GM19238 (cell line): ENCODE data around the gene MARK1.

ENCODE experiments used
- DNase-seq: peaks from one replicate; pipeline ENCODE4 v3.0.0; 2011; ENCODE audit warnings: low spot score; ENCODE audit not compliant: insufficient read length

The MARK1 gene

GRCh38 chr1:220689666-220690065, 161.7 kb downstream of the MARK1 start:
- no peak for DNase-seq

GRCh38 chr1:220690140-220691052, 162.5 kb downstream of the MARK1 start, which contains the start of gene C1orf115:
Gene C1orf115 (plus strand): TSS chr1:220690363. CDS start chr1:220690403, 40 bp downstream.
- peak; percentile 77 for DNase-seq

- no peak for DNase-seq
Measured at GRCh38 chr1:220691053-220691684, 163.2 kb downstream of the MARK1 start.

GRCh38 chr1:220692436-220693228, 164.7 kb downstream of the MARK1 start:
- DNase-seq: no peak

- DNase-seq: no peak
Measured at GRCh38 chr1:220694866-220695382, 167.0 kb downstream of the MARK1 start.

- DNase-seq: no peak
Measured at GRCh38 chr1:220695426-220695825, 167.5 kb downstream of the MARK1 start.

GRCh38 chr1:220696226-220696862, 168.4 kb downstream of the MARK1 start:
- DNase-seq: no peak

- DNase-seq: no peak
Measured at GRCh38 chr1:220696863-220697231, 168.9 kb downstream of the MARK1 start.

GRCh38 chr1:220697326-220697725, 169.4 kb downstream of the MARK1 start:
- no peak for DNase-seq

- DNase-seq: no peak
Measured at GRCh38 chr1:220698607-220699016, 170.7 kb downstream of the MARK1 start.

- DNase-seq: no peak
Measured at GRCh38 chr1:220699044-220699443, 171.1 kb downstream of the MARK1 start.

- DNase-seq: no peak
Measured at GRCh38 chr1:220700556-220701179, 172.7 kb downstream of the MARK1 start.

GRCh38 chr1:220701974-220702373, 174.0 kb downstream of the MARK1 start:
- no peak for DNase-seq

GRCh38 chr1:220702733-220703270, 174.9 kb downstream of the MARK1 start:
- DNase-seq: no peak

- DNase-seq: no peak
Measured at GRCh38 chr1:220703305-220703704, 175.4 kb downstream of the MARK1 start.

GRCh38 chr1:220705782-220706181, 177.8 kb downstream of the MARK1 start:
- no peak for DNase-seq

GRCh38 chr1:220706480-220706879, 178.5 kb downstream of the MARK1 start:
- DNase-seq: no peak

GRCh38 chr1:220707160-220707559, 179.2 kb downstream of the MARK1 start:
- DNase-seq: no peak

- no peak for DNase-seq
Measured at GRCh38 chr1:220708244-220708643, 180.3 kb downstream of the MARK1 start.
